Liver (tissue), 9 donors: Measurements from ENCODE around the gene ZNF80. TPM values are rescaled to one million over a fixed set of nuclear protein-coding genes. Genes with fewer than 3 reads are reported as not detected.

Source experiments
- DNase-seq: peaks from one replicate; pipeline ENCODE4 v3.0.0-alpha.2; 2017; ENCODE audit warnings: low spot score
- H3K27ac ChIP-seq, 2 donors: one replicate each; pipeline ENCODE4 v1.7.0; 2013; ENCODE audit warnings: inconsistent platforms in 2 of 2, low read length in 2 of 2, control low read depth in 1 of 2, low read depth in 1 of 2, mild to moderate bottlenecking in 1 of 2
- H3K27me3 ChIP-seq, 4 donors: one replicate each; pipeline versions ENCODE4 v1.6.1 to v1.7.0; 2013; ENCODE audit warnings: low read length in 3 of 4, inconsistent platforms in 1 of 4, mild to moderate bottlenecking in 1 of 4, moderate library complexity in 1 of 4; ENCODE audit not compliant: control insufficient read depth in 4 of 4, insufficient read depth in 4 of 4
- H3K36me3 ChIP-seq, 4 donors: one replicate each; pipeline versions ENCODE4 v1.6.1 to v1.7.0; 2013; ENCODE audit warnings: low read length in 3 of 4, mild to moderate bottlenecking in 3 of 4, low read depth in 1 of 4, moderate library complexity in 1 of 4; ENCODE audit not compliant: control insufficient read depth in 4 of 4, insufficient read depth in 3 of 4
- H3K4me1 ChIP-seq, 4 donors: one replicate each; pipeline versions ENCODE4 v1.6.1 to v1.7.0; 2013; ENCODE audit warnings: low read length in 3 of 4, mild to moderate bottlenecking in 3 of 4, moderate library complexity in 1 of 4; ENCODE audit not compliant: control insufficient read depth in 4 of 4, insufficient read depth in 4 of 4
- H3K4me3 ChIP-seq, 3 donors: one replicate each; pipeline versions ENCODE4 v1.6.1 to v1.7.0; 2013; ENCODE audit warnings: low read length in 3 of 3, control low read depth in 1 of 3, low read depth in 1 of 3, mild to moderate bottlenecking in 1 of 3
- H3K9ac ChIP-seq, 2 donors: one replicate each; pipeline ENCODE4 v1.7.0; 2013; ENCODE audit warnings: low read length in 2 of 2, mild to moderate bottlenecking in 2 of 2, moderate library complexity in 2 of 2, control low read depth in 1 of 2, low read depth in 1 of 2
- H3K9me3 ChIP-seq, 4 donors: one replicate each; pipeline versions ENCODE4 v1.6.1 to v1.7.0; 2013; ENCODE audit warnings: low read length in 3 of 4; ENCODE audit not compliant: control insufficient read depth in 4 of 4
- EGR1 ChIP-seq, 2 donors: IDR thresholded peaks; 2 replicates each; pipeline ENCODE4 v1.6.1; 2016 to 2018; ENCODE audit warnings: antibody characterized with exemption in 2 of 2, low read depth in 2 of 2
- FOXA1 ChIP-seq: IDR thresholded peaks from 2 replicates; pipeline ENCODE4 v1.6.1; 2016; ENCODE audit warnings: antibody characterized with exemption
- FOXA2 ChIP-seq: IDR thresholded peaks from 2 replicates; pipeline ENCODE4 v1.6.1; 2016; ENCODE audit warnings: antibody characterized with exemption
- GABPA ChIP-seq, 2 donors: IDR thresholded peaks in 1 of 2; conservative IDR thresholded peaks in 1 of 2; 2 replicates each; pipeline ENCODE4 v1.6.1; 2016; ENCODE audit warnings: antibody characterized with exemption in 2 of 2, mild to moderate bottlenecking in 1 of 2, moderate library complexity in 1 of 2
- HNF4G ChIP-seq: IDR thresholded peaks from 2 replicates; pipeline ENCODE4 v1.6.1; 2016; ENCODE audit warnings: antibody characterized with exemption
- JUND ChIP-seq, 2 donors: IDR thresholded peaks; 2 replicates each; pipeline ENCODE4 v1.6.1; 2016; ENCODE audit warnings: antibody characterized with exemption in 2 of 2
- MAX ChIP-seq: IDR thresholded peaks from 2 replicates; pipeline ENCODE4 v1.6.1; 2016; ENCODE audit warnings: antibody characterized with exemption
- RAD21 ChIP-seq, 2 donors: IDR thresholded peaks; 2 replicates each; pipeline ENCODE4 v1.6.1; 2016; ENCODE audit warnings: antibody characterized with exemption in 2 of 2, mild to moderate bottlenecking in 2 of 2
- REST ChIP-seq: IDR thresholded peaks from 2 replicates; pipeline ENCODE4 v1.6.1; 2016; ENCODE audit warnings: antibody characterized with exemption, mild to moderate bottlenecking
- RXRA ChIP-seq, 2 donors: IDR thresholded peaks; 2 replicates each; pipeline ENCODE4 v1.6.1; 2017 to 2018; ENCODE audit warnings: antibody characterized with exemption in 2 of 2, mild to moderate bottlenecking in 1 of 2
- SP1 ChIP-seq: IDR thresholded peaks from 2 replicates; pipeline ENCODE4 v1.6.1; 2018; ENCODE audit warnings: antibody characterized with exemption, mild to moderate bottlenecking
- TAF1 ChIP-seq: conservative IDR thresholded peaks from 2 replicates; pipeline ENCODE4 v1.6.1; 2016; ENCODE audit warnings: antibody characterized with exemption, mild to moderate bottlenecking
- YY1 ChIP-seq: IDR thresholded peaks from 2 replicates; pipeline ENCODE4 v1.6.1; 2016; ENCODE audit warnings: antibody characterized with exemption, mild to moderate bottlenecking
- WGBS: extraction: QIAGEN DNeasy Blood & Tissue Kit; methylation state at CpG from one replicate; pipeline ENCODE4 v1.1.7; 2013; 5-methylcytosine and 5-hydroxymethylcytosine counted together
- polyA plus RNA-seq, 2 donors: library from polyadenylated mRNA; stranded (reverse) in 1 of 2; unstranded in 1 of 2; fragments of 200-250 nt in 1 of 2; fragments of >200 nt in 1 of 2; fragmentation: Nextera tagmentation in 1 of 2; extraction: Ambion mirVana in 1 of 2; gene quantifications; one replicate each; pipeline versions ENCODE4 v1.2.1 to v1.2.3, GENCODE V29; 2013 to 2015
- total RNA-seq, 2 donors: library from RNA; depleted of rRNA; stranded (reverse); fragments of >200 nt; gene quantifications; one replicate each; pipeline ENCODE4 v1.2.3, GENCODE V29; 2014
- TF ChIP-seq, protein P1 (sequence below): IDR thresholded peaks from 2 replicates; pipeline ENCODE4 v1.6.1; 2016; ENCODE audit warnings: antibody characterized with exemption
- TF ChIP-seq, protein P2 (sequence below): IDR thresholded peaks from 2 replicates; pipeline ENCODE4 v1.6.1; 2016; ENCODE audit warnings: antibody characterized with exemption
- donor health status: healthy.
- donor health status: healthy.
- donor health status: healthy.
- donor health status: healthy.
- donor health status: healthy.

ZNF80 gene
- total and polyA plus RNA-seq, 4 donors: 0.06 TPM; not detected in 3

GRCh38 chr3:114219741-114220140, 17.6 kb downstream of the ZNF80 start:
- WGBS: 60% methylated on average over 2 of the region's 2 CpGs
- Histone ChIP-seq H3K36me3 (no peaks in the 10 kb centered on the region), H3K9ac (no peak overlapping the region), H3K27ac (no peak overlapping the region), H3K4me3 (no peak overlapping the region), H3K27me3 (no peaks in the 10 kb centered on the region), H3K4me1 (no peaks in the 10 kb centered on the region), H3K9me3 (peaks cover 0 to 4% (median 3%) of the 10 kb centered on the region in 4 donors)
- TF ChIP-seq RAD21 (IDR thresholded peaks at IDR 0.05) (no peak), FOXA2 (no peak), RXRA (IDR thresholded peaks at IDR 0.05) (no peak), GABPA (IDR thresholded peaks at IDR 0.05 in 1 of 2, conservative IDR thresholded peaks at IDR 0.05 in 1 of 2) (no peak), JUND (IDR thresholded peaks at IDR 0.05) (no peak), REST (no peak), YY1 (no peak), MAX (no peak), TAF1 (no peak), EGR1 (IDR thresholded peaks at IDR 0.05; ENCODE audit: low read depth in 2 of 2) (no peak), FOXA1 (no peak), SP1 (no peak), HNF4G (no peak)
- TF ChIP-seq, protein P1, sequence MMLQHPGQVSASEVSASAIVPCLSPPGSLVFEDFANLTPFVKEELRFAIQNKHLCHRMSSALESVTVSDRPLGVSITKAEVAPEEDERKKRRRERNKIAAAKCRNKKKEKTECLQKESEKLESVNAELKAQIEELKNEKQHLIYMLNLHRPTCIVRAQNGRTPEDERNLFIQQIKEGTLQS: no peak
- DNase-seq: no peak

DNA sequence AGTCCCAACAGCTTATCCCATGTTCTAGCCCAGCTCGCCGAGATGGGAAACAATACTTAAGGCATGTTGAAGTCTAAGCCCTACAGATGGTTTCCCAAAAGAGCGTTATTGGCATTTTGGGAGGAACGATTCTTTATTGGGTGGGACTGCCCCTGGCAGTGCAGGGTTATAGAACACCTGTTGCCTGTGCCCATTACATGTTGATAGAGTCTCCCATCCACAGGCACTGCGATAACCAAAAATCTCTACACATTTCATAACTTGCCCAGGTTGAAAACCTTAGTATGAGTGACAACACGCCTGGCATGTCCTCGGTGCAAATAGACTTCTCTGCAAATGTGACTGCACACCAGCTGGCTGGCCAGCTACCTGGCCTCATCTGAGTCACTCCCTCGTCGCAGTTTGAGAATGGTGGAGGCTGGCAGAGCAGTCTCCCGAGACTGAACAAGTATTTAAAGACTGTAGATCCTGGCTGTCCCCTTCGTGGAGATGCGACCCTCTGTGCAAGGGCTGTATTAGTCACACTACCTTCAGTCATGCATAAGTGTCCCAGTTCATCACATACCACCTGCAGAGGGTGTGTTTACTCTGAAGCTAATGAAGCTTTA, 18.7 kb downstream of the ZNF80 start:
- TF ChIP-seq REST: no peak
- TF ChIP-seq RXRA (IDR thresholded peaks at IDR 0.05): no peak
- no peak for TF ChIP-seq YY1
- TF ChIP-seq, protein P2, sequence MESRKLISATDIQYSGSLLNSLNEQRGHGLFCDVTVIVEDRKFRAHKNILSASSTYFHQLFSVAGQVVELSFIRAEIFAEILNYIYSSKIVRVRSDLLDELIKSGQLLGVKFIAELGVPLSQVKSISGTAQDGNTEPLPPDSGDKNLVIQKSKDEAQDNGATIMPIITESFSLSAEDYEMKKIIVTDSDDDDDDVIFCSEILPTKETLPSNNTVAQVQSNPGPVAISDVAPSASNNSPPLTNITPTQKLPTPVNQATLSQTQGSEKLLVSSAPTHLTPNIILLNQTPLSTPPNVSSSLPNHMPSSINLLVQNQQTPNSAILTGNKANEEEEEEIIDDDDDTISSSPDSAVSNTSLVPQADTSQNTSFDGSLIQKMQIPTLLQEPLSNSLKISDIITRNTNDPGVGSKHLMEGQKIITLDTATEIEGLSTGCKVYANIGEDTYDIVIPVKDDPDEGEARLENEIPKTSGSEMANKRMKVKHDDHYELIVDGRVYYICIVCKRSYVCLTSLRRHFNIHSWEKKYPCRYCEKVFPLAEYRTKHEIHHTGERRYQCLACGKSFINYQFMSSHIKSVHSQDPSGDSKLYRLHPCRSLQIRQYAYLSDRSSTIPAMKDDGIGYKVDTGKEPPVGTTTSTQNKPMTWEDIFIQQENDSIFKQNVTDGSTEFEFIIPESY: no peak
- no peak for TF ChIP-seq JUND (IDR thresholded peaks at IDR 0.05)
- no peak for TF ChIP-seq FOXA1
- Histone ChIP-seq H3K9me3 (no peaks in the 10 kb centered on the region), H3K4me3 (no peak overlapping the region), H3K4me1 (no peaks in the 10 kb centered on the region), H3K36me3 (no peaks in the 10 kb centered on the region), H3K9ac (no peak overlapping the region), H3K27ac (no peak overlapping the region), H3K27me3 (no peaks in the 10 kb centered on the region)
- 85% methylated on average over 12 of the region's 12 CpGs for WGBS
- DNase-seq: no peak
